Astrocyte (in vitro differentiated cells and primary cell): ENCODE results near the gene SLC6A11. TPM values are rescaled to one million over a fixed set of nuclear protein-coding genes. Genes with fewer than 3 reads are reported as not detected.

Experiments used
- DNase-seq: peaks from one replicate; pipeline ENCODE4 v3.0.0-alpha.2; 2010; ENCODE audit warnings: low read depth
- FAIRE-seq: peaks from 2 replicates; lab custom pipeline; 2011; peaks lifted over from hg19 to GRCh38; lab: Jason Lieb, UNC
- H2AFZ ChIP-seq: 2 replicates; pipeline ENCODE4 v1.6.0; 2012; ENCODE audit warnings: low read depth, low read length, inconsistent platforms
- H3K27ac ChIP-seq: 2 replicates; pipeline ENCODE4 v1.5.1; 2011; ENCODE audit warnings: low read depth, low read length, inconsistent platforms
- H3K27me3 ChIP-seq: 2 replicates; pipeline ENCODE4 v1.6.0; 2011; ENCODE audit warnings: low read length, inconsistent platforms; ENCODE audit not compliant: insufficient read depth
- H3K36me3 ChIP-seq: 2 replicates; pipeline ENCODE4 v1.5.1; 2011; ENCODE audit warnings: low read length, inconsistent platforms; ENCODE audit not compliant: insufficient read depth
- H3K4me1 ChIP-seq: 2 replicates; pipeline ENCODE4 v1.5.1; 2011; ENCODE audit warnings: low read length, inconsistent platforms; ENCODE audit not compliant: insufficient read depth
- H3K4me2 ChIP-seq: 2 replicates; pipeline ENCODE4 v1.6.0; 2012; ENCODE audit warnings: low read length, inconsistent platforms
- H3K4me3 ChIP-seq: 2 replicates; pipeline ENCODE4 v1.5.1; 2011; ENCODE audit warnings: low read depth, mild to moderate bottlenecking, low read length, inconsistent platforms; ENCODE audit not compliant: insufficient read depth
- H3K79me2 ChIP-seq: 2 replicates; pipeline ENCODE4 v1.6.0; 2012; ENCODE audit warnings: mild to moderate bottlenecking, low read length, inconsistent platforms; ENCODE audit not compliant: insufficient read depth
- H3K9ac ChIP-seq: 2 replicates; pipeline ENCODE4 v1.6.0; 2012; ENCODE audit warnings: mild to moderate bottlenecking, low read length, inconsistent platforms
- H3K9me3 ChIP-seq: 2 replicates; pipeline ENCODE4 v1.5.1; 2012; ENCODE audit warnings: low read depth, mild to moderate bottlenecking, low read length, inconsistent platforms; ENCODE audit not compliant: insufficient read depth
- H4K20me1 ChIP-seq: 2 replicates; pipeline ENCODE4 v1.6.0; 2012; ENCODE audit warnings: low read length, inconsistent platforms; ENCODE audit not compliant: insufficient read depth
- H3K27ac Mint-ChIP-seq: one replicate; pipeline ENCODE4 v1.8.0; 2021; ENCODE audit warnings: mild to moderate bottlenecking, mixed read lengths; ENCODE audit not compliant: unreplicated experiment
- H3K27me3 Mint-ChIP-seq: one replicate; pipeline ENCODE4 v1.8.0; 2021; ENCODE audit warnings: low read depth, mixed read lengths; ENCODE audit not compliant: unreplicated experiment
- H3K36me3 Mint-ChIP-seq: one replicate; pipeline ENCODE4 v1.8.0; 2021; ENCODE audit warnings: low read depth, mixed read lengths; ENCODE audit not compliant: unreplicated experiment
- H3K4me1 Mint-ChIP-seq: one replicate; pipeline ENCODE4 v1.8.0; 2021; ENCODE audit warnings: low read depth, mixed read lengths; ENCODE audit not compliant: unreplicated experiment
- H3K4me3 Mint-ChIP-seq: one replicate; pipeline ENCODE4 v1.8.0; 2021; ENCODE audit warnings: mild to moderate bottlenecking, moderate library complexity, mixed read lengths; ENCODE audit not compliant: unreplicated experiment
- H3K9me3 Mint-ChIP-seq: one replicate; pipeline ENCODE4 v1.8.0; 2021; ENCODE audit warnings: mild to moderate bottlenecking, mixed read lengths; ENCODE audit not compliant: unreplicated experiment
- CTCF ChIP-seq: IDR thresholded peaks from 2 replicates; pipeline ENCODE4 v1.5.1; 2011; ENCODE audit warnings: low read depth, mild to moderate bottlenecking, inconsistent platforms, low read length, moderate library complexity; ENCODE audit not compliant: insufficient read depth
- EZH2 ChIP-seq: IDR thresholded peaks from 2 replicates; pipeline ENCODE4 v1.6.1; 2012; ENCODE audit warnings: mild to moderate bottlenecking, low read length, inconsistent platforms; ENCODE audit not compliant: insufficient read depth
- total RNA-seq: library from RNA; stranded (reverse); gene quantifications from 2 replicates; pipeline ENCODE4 v1.2.1, GENCODE V29; 2021

SLC6A11 gene
- total RNA-seq, 1 donor from 2014 or later = 0.34 TPM

GRCh38 chr3:10824468-10824867 is 8.4 kb downstream of the SLC6A11 start:
- Histone ChIP-seq H3K27me3 (peaks cover 10% of the 10 kb centered on the region), H3K4me1 (no peaks in the 10 kb centered on the region), H3K79me2 (no peaks in the 10 kb centered on the region), H3K9me3 (no peaks in the 10 kb centered on the region), H3K9ac (no peak overlapping the region), H2AFZ (no peak overlapping the region), H3K36me3 (no peaks in the 10 kb centered on the region), H3K27ac (no peak overlapping the region), H3K4me3 (no peak overlapping the region), H4K20me1 (no peaks in the 10 kb centered on the region), H3K4me2 (no peak overlapping the region)
- Mint-ChIP-seq H3K9me3 (no peaks in the 10 kb centered on the region), H3K36me3 (no peaks in the 10 kb centered on the region), H3K4me3 (no peak overlapping the region), H3K4me1 (no peaks in the 10 kb centered on the region), H3K27me3 (peaks cover 38% of the 10 kb centered on the region), H3K27ac (no peak overlapping the region)
- no peak for DNase-seq
- FAIRE-seq = no peak
- no peak for TF ChIP-seq EZH2
- no peak for TF ChIP-seq CTCF

- no peaks in the 10 kb centered on the region for H4K20me1 ChIP-seq
- no peak overlapping the region for H3K4me3 ChIP-seq
- H3K4me3 Mint-ChIP-seq = no peak overlapping the region
- FAIRE-seq (no peak), DNase-seq (no peak)
- no peaks in the 10 kb centered on the region for H3K36me3 Mint-ChIP-seq
- H3K27me3 ChIP-seq = peaks cover 5% of the 10 kb centered on the region
- TF ChIP-seq EZH2 = no peak
- TF ChIP-seq CTCF = no peak
- no peaks in the 10 kb centered on the region for H3K9me3 Mint-ChIP-seq
- H3K79me2 ChIP-seq = no peaks in the 10 kb centered on the region
- H3K9ac ChIP-seq = no peak overlapping the region
- H3K4me1 Mint-ChIP-seq = no peaks in the 10 kb centered on the region
- no peak overlapping the region for H3K27ac Mint-ChIP-seq
- no peaks in the 10 kb centered on the region for H3K9me3 ChIP-seq
- no peak overlapping the region for H3K27ac ChIP-seq
- H3K4me2 ChIP-seq = no peak overlapping the region
- H2AFZ ChIP-seq = no peak overlapping the region
- H3K36me3 ChIP-seq = no peaks in the 10 kb centered on the region
- H3K27me3 Mint-ChIP-seq = peaks cover 35% of the 10 kb centered on the region
- H3K4me1 ChIP-seq = no peaks in the 10 kb centered on the region
Observed at GRCh38 chr3:10833855-10834414, 17.9 kb downstream of the SLC6A11 start.

GRCh38 chr3:10834951-10835350 is 18.9 kb downstream of the SLC6A11 start:
- no peak overlapping the region for H3K27ac Mint-ChIP-seq
- H3K27me3 Mint-ChIP-seq = peaks cover 45% of the 10 kb centered on the region
- H3K4me3 ChIP-seq = no peak overlapping the region
- H3K9ac ChIP-seq = no peak overlapping the region
- no peaks in the 10 kb centered on the region for H3K4me1 ChIP-seq
- no peak overlapping the region for H3K4me3 Mint-ChIP-seq
- H3K9me3 ChIP-seq = no peaks in the 10 kb centered on the region
- no peak overlapping the region for H3K27ac ChIP-seq
- no peak overlapping the region for H3K4me2 ChIP-seq
- TF ChIP-seq CTCF (no peak), EZH2 (no peak)
- H4K20me1 ChIP-seq = no peaks in the 10 kb centered on the region
- no peak overlapping the region for H2AFZ ChIP-seq
- H3K36me3 Mint-ChIP-seq = peaks cover 7% of the 10 kb centered on the region
- H3K27me3 ChIP-seq = peaks cover 5% of the 10 kb centered on the region
- no peak for DNase-seq
- no peaks in the 10 kb centered on the region for H3K36me3 ChIP-seq
- FAIRE-seq = no peak
- H3K79me2 ChIP-seq = no peaks in the 10 kb centered on the region
- H3K4me1 Mint-ChIP-seq = no peaks in the 10 kb centered on the region
- peaks cover 6% of the 10 kb centered on the region for H3K9me3 Mint-ChIP-seq
